HS-5 (cell line): ENCODE data around the gene INCENP.
"Not testable (repeated sequence)": the region's sequence is repeated elsewhere in the genome, so short reads cannot be mapped to it uniquely, and the experiment has no call there.

Experiments
- DNase-seq: peaks from one replicate; pipeline ENCODE4 v3.0.0-alpha.2; 2012; ENCODE audit warnings: low read depth

INCENP gene

GRCh38 chr11:62123669-62124185 is at the start of gene INCENP:
Gene INCENP (plus strand): TSS chr11:62124011. CDS start chr11:62128162, 4,151 bp downstream.
- peak; percentile 97 for DNase-seq

DNA sequence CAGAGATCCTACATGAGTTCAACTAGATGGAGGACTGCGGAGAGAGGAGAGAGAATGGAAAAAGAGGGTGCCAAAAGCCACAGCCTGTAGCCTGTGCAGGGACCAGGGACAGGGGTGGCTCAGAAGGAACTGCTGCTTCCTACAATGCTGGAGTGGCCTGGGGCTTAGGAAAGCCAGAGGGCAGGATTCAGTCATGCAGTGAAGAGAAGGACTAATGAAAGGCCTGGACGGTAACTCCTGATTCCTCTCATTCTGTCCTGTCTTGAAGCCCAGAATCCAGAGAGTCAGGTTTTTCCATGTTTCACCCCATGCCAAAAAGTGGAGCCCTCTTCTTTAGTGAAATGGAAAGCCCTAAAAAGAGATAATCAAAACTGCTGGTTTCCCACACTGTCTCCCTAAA is 48.4 kb upstream of the INCENP start:
- no peak for DNase-seq

GRCh38 chr11:62077132-62077531 is 46.7 kb upstream of the INCENP start:
- no peak for DNase-seq

DNA sequence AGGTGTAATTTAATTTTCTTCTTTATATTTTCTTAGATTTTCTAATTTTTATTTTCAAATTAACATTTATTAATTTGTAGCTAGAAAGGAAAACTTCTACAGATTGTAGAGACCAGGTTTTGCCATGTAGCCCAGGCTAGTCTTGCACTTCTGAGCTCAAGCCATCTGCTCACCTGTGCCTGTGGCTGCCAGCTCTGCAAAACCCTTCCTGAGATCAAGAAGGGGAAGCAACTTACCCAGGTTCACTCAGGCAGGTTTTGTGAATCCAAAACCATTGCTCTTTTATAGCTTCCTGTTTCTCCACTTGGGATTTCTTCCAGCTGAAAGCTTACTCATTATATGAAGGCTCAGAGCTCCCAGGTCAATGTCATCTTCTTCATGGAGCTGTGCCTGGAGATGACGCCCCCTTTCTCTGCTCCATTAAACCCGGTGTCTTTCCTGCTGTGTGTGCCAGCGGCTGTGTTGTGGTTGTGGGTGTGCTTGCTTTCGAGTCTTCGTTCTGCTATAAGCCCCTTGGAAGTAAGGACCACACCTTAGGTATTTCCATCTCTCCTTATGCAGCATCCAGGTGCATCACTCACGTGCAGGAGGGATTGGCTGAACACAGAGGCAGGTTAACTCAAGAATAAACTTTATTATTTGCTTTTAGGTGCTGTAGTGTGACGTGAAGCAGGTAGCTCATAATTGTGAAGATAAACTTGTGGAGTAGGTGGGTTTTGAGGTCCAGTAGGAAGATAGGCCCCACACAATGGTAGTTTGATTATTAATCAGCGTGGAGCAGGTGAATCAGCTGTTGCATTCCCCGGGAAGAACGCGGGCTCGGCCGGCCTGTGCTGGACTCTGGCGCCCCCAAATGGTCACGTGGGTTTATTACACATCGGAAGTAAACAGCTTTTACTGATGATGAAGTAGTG is 42.2 kb upstream of the INCENP start:
- DNase-seq, result peak; percentile 32

DNA sequence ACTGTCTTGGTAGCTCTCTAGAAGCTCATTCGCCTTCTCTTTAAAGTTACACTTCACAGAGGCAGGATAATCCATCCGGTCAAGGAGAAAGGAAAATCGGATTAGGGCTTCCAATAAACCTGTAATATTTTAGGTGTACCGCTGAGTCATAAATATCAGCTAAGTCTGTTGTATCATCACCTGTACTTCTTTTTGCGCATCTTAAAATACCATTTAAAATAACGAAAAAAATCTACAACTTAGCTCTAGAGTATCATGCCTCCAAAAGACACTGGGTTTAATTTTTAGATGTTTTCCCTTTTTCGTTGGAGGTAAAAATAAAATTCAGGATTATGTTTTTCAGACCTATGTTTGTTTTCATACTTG is 41.5 kb upstream of the INCENP start:
- DNase-seq, result no peak

GRCh38 chr11:62084801-62085200 is 39.0 kb upstream of the INCENP start:
- DNase-seq, result not testable (repeated sequence)

GRCh38 chr11:62087694-62088093 is 36.1 kb upstream of the INCENP start:
- DNase-seq, result no peak

GRCh38 chr11:62088331-62088933 is 35.4 kb upstream of the INCENP start:
- DNase-seq, result no peak

DNA sequence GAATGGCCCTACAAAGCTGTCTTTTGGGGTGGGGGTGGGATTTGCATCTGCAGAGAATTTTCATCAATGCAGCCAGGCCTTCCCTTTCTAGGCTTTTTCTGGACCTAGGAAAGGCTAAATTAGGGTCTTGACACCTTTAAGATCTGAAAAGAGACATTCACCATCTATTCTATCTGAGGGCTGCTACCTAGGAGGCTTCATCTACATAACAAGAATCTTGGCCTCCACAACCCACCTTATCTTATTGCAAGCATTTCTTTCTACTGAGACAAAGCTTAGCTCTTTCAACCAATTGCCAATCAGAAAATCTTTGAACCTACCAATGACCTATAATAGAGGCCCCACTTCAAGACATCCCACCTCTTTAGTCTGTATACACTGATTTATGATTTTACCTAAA is 20.7 kb upstream of the INCENP start:
- DNase-seq, result no peak

- no peak for DNase-seq
Observed at GRCh38 chr11:62103986-62104385, 19.8 kb upstream of the INCENP start.

GRCh38 chr11:62104816-62105653 is 18.8 kb upstream of the INCENP start:
- no peak for DNase-seq

- DNase-seq, result no peak
Observed at GRCh38 chr11:62105667-62106191, 18.1 kb upstream of the INCENP start.

GRCh38 chr11:62108017-62108750 is 15.6 kb upstream of the INCENP start:
- DNase-seq, result peak; percentile 45

DNA sequence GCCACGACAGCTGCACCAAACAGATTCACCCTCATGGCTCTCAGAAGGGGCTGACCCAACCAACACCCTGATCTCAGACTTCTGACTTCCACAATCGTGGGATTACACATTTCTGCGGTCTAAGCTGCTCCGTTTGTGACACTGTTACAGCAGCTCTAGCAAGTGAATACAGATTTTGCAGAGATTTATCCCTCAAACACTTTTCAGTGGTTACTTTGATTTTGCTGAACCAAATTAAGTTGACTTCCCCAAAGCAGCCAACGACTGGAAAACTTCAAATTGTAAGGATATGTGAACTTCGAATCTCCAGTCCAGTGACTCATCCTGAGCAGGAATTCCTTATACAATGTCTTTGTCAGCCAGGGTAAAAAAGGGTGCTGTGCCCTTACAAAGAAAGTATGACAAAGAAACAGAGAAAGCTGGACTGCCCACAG is 14.8 kb upstream of the INCENP start:
- peak; percentile 33 for DNase-seq

- DNase-seq, result no peak
Observed at GRCh38 chr11:62115085-62115694, 8.6 kb upstream of the INCENP start.

GRCh38 chr11:62116451-62116850 is 7.4 kb upstream of the INCENP start:
- no peak for DNase-seq

DNA sequence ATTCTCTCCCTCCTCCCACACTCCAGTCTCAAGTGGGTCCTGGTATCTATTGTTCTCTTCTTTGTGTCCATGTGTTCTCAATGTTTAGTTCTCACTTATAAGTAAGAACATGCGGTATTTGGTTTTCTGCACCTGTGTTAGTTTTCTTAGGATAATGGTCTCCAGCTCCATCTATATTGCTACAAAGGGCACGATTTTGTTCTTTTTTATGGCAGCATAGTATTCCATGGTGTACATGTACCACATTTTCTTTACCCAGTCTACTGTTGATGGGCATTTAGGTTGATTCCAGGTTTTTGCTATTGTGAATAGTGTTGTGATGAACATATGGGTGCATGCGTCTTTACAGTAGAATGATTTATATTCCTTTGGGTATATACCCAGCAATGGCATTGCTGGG is 4.2 kb upstream of the INCENP start:
- DNase-seq, result no peak

DNA sequence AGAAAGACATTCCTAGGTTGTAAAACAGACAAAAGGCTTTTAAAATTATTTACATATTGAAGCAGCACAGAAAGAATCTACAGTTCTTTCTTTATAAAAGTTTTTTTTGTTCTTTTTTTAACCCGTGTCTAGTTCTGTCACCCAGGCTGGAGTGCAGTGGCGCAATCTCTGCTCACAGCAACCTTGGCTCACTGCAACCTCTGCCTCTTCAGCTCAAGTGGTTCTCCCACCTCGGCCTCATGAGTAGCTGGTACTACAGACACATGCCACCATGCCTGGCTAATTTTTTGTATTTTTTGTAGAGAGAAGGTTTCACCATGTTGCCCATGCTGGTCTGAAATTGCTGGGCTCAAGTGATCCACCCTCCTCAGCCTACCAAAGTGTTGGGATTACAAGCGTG is 3.8 kb upstream of the INCENP start:
- DNase-seq, result no peak

GRCh38 chr11:62120431-62120830 is 3.4 kb upstream of the INCENP start:
- no peak for DNase-seq

DNA sequence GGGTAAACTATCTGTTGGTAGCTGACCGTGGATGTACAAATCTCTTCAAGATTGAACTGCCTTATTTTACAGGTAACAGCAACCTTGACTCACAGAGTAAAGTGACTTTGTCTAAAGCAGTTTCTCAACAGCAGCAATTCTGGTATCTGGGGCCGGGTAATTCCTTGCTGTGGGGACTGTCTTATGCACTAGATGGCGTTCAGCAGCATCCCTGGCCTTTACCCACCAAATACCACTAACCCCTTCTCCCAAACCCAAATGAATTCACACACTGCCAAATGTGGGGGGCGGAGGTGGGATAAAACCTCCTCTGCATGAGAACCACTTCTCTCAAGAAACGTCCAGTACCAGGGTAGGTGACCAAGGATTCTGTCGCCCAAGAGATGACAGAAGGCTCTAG is 1.7 kb upstream of the INCENP start:
- DNase-seq, result no peak
